ENCODE measurements around the gene RUNX2.

Gene RUNX2

DNA sequence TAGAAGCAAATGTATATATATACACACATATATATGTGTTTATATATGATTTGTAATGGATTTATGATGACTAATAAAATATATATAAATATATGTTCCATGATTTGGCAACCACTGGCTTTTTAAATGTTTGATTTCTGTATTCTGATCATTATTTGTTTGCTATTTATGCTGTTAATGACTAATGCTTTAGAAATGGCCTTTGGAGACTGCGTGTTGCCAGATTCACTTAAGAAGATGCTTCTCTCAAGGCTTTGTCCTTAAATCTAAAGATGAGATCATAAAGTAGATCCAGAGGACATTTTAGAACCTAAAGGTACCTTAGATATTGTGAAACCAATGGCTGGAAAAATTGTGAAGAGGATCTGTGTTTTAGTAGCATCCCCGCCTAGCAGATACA is 165.6 kb downstream of the RUNX2 start:
- intact Hi-C loops (cut with DNase I), result no loop called here
- DNase-seq, result no peak

DNA sequence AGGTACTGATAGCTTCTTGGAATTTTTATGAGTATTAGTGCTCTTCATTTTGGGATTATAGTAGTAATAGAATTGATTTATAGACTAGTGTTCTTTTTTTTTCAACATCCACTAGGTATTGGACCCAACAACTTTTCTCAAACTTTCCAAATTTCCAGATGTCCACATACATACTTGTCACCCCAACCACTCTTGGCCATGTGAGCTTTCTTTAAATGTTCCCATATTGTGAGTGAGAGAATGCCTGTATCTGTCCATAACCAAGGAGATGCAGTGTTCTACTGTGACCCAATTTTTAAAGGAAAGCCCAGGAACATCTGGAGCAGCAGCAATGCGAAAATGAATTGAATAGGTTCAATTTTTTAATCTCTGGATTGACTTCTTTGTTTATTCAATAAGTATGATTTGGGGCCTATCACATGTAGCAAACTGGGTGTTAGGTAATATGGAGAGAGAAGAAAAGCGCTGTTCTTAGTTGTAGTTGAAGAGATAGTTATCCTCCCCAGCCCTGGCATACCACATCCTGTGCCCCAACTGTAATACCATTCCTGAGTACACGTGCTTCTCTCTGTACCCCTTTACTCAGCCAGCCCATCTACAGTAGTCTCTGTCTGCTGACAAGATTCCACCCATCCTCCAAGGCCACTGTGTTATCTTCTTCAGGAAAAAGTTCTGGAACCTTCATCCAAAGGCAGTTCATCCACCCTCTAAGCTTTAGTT is 166.4 kb downstream of the RUNX2 start:
- intact Hi-C loops (cut with DNase I), result no loop called here
- DNase-seq, result no peak

DNA sequence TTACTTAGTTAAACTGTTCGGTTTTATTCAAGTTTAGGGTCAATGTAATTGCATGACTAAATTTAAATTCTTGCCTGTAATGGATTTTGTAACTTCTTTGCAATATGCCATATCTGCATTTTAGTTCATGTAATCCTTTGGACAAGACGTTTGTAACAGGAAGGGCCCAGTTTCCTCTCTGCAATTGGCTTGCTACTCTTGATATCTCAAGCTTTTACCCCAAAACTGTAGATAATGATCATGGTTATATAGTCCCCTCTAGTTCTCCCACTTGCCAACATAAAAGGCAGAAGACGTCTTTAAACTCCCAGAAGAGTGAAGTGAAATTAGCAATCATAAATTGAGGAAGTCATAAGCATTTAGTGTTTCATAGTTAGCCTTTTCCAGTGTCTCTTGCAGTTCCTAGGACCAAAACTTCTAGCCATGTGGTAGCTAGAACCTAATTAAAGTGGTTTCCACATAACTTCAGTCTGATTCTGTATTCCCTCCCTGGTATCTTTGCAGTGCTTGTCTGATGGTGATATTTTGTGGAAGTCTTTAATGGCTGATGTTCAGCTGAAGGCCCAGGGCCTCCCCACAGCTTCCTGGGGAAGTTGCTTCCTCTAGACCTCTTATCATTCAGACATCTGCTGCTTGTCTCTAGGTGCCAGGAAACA is 167.4 kb downstream of the RUNX2 start:
- intact Hi-C loops (cut with DNase I), result no loop called here
- no peak for DNase-seq

DNA sequence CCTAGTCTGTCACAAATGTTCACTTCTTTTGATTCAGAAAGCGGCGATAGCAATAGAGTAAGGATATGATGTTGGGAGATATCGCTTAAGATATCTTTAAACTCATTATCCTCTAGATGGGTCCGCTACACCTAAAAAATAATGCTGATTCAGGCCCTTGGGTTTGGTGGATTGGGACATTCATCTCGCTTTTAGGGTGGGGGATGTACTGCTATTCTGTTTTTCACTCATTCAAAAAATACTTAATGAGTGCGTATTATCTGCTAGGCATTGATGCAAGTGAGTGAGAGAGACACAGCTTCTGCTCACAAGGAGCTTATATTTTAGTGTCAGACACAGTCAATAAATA is 167.9 kb downstream of the RUNX2 start:
- intact Hi-C loops (cut with DNase I), result no loop called here
- no peak for DNase-seq

DNA sequence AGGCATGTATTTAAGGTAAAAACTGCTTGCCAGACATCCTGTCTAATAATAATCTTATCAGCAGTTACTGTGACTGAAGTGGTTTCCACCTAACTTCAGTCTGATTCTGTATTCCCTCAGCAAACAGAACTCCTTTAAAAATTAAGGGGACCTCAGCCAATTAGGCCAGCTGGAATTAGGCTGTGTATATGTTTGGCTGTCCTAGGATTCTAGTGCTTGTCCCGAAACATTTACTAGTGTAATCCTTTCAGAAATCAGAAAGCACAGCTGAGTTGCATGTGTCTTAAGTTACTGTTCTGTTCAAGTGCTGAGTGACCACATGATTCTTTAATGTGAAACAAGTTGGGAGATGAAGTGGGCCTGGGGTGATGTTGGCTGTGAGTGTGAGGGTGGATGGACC is 170.5 kb downstream of the RUNX2 start:
- intact Hi-C loops (cut with DNase I), result no loop called here
- DNase-seq, result no peak

DNA sequence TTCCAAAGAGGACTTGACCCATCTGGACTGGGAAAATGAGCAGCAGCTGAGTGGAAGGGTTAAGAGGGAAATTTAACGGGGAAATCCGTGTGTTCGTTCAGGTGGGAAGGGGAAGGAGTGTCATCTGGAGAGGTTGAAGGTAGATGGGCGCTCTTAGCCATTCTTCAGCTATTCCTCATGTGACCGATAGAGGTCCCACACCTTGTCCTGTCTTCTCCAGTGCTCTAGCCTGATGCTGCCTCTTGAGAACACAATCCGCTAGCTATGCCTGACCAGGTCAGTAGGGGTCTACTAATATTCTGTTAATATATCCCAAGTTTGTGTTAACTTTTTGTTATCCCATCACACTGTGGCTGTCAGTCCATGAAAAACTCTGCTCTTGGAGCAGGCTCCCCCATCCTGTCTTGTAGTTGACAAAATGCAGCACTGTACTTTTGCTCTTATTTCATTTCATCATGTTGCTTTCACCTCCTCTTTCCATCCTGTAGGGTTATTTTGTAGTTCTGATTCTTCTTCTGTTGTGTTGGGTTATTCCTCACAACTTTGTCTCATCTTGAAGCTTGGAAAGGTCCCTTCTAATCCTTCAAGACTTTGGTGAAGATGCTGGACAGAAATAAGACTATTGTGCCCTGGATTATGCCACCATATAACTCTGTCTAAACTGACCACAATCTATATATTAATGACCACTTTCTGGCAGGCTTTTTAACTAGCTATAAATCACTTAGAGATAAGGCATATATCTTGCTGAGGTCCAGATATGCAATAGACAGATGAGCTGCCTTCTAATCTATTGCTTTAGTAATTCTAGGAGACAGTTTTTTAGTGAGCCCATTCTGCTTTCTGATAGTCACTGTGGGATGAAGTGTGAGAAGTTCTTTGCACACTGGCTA is 173.0 kb downstream of the RUNX2 start:
- intact Hi-C loops (cut with DNase I), result no loop called here

DNA sequence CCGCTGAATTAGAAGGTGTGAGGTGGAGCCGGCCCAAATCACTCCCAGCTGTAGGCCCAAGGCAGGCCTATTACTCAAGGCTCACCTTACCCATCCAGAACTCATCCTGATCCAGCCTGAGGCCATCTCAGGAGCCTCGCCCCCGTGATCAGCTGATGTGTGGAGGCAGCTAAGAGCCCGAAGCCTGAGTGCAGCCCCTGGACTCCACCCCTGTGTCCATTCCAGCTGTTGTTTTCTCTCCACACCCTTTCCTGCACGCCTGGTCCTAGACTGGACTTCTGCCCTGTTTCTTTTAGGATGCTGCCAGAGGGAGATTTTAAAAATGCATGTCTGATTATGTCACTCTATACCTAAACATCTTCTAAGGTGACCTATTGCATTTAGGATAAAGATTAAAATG is 174.3 kb downstream of the RUNX2 start:
- intact Hi-C loops (cut with DNase I), result no loop called here
- no peak for DNase-seq

More for the DNA sequence above, 173.0 kb downstream of the RUNX2 start:
- DNase-seq, result no peak

DNA sequence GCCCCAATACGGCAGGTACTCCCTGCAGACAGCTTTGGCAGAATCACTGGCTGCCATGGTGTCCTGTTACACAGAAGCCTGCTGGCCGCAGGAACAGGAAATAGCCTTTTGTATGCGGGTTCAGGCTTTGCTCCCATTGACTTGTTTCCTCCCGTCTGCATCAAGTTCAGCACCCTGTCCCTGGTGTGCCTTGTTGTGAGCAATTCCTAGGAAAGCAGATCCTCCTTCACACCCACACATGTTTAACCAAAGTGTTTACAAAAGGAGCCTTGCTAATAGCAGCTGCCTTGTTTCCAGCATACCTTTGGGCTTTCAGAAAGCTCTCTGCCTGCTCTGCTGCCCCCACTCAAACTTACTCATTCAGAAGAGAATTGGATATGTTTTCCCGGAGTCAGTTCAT is 176.8 kb downstream of the RUNX2 start:
- intact Hi-C loops (cut with DNase I), result no loop called here
- no peak for DNase-seq

DNA sequence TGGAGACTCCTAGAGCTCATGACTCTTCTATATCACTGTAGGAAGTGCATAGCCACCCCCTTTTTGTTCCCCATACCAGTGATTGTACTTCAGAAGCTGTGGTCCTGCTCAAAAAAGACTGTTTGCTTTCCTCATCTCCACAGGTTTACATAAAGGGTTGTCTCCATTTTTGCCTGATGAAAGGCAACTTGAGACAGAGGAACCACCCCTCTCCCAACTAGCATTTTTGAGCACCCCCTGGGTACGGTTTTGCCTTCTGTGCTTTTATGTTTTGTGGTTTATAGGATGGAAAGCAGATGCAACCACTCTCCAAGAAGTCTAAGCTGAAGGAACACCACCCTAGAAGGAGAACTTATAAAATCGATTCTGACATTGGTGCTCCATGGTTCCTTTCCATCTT is 177.3 kb downstream of the RUNX2 start:
- intact Hi-C loops (cut with DNase I), result no loop called here
- DNase-seq, result no peak

DNA sequence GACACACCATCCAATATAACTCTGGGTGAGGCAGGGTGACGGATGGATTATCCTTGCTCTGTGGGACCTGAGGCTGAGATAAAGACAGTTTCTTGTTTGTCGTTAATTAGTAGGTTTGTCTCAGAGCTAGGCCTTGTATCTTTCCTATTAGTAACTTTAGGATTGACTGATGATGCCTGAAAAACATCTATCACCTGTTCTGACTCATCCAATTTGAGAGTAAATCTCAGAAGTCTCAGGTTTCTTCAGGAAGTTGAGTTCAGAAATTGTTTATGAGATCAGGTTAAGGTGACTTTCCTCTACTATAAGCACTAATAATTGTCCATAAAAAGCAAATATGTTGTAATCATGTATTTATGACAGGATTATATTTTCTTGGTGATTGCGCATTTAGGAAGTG is 179.1 kb downstream of the RUNX2 start:
- no peak for DNase-seq
- intact Hi-C loops (cut with DNase I), result no loop called here

DNA sequence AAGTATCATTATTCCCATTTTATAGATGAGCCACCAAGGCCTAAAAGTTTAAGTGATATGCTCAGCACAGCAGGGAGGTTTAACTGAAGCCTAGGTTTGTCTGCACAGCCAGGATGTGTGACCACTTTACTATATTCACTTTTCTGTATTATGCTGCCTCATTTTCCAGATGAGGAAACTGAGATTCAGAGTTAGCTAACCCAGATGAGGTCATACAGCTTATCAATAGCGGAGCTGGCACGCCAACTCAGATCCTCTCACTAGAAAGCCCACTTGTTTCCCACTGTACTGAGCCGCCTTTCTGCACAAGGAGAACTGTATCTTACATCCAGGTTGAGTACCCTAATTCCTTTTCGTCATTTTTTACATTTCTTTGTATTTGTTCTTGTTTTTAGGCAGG is 181.3 kb downstream of the RUNX2 start:
- no peak for DNase-seq
- intact Hi-C loops (cut with DNase I), result no loop called here

DNA sequence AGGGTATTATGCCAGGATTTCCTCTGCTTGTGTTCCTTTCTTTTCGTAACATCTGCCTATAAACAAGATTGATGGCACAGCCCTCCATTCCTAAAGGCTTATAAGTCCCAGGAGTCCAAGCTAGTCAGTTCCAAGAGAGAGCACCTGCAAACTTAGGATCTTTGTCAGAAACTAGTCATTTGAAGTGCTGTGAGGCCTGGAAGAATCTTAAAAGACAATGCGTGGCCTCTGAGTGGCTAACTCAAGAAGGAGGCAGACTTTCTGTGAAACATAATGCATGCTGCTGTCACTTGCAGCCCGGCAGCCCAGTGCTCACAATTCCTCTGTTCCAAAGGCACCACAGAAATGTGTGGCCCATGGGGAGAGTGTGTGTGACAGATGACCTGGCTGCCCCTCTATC is 184.6 kb downstream of the RUNX2 start:
- intact Hi-C loops (cut with DNase I), result no loop called here
- no peak for DNase-seq

DNA sequence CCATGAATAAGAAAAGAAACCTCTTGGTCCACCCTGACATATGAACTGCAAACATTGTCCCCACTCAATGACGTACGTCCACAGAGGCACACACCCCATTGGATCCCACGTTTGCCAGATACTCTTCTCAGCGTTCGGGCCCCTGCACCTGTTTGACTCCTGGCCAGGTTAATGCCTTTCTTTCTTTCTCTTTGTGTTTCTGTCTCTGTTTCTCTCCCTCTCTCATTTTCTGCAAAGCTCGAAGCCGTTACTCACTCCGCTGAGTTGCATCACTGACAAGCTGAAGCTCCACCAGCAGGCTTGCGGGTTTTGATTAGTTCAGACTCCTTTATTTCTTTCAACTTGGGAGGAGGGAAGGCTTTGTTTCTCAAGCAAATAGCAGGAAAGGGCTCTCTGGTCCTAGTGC is 185.1 kb downstream of the RUNX2 start:
- intact Hi-C loops (cut with DNase I), result no loop called here
- no peak for DNase-seq

DNA sequence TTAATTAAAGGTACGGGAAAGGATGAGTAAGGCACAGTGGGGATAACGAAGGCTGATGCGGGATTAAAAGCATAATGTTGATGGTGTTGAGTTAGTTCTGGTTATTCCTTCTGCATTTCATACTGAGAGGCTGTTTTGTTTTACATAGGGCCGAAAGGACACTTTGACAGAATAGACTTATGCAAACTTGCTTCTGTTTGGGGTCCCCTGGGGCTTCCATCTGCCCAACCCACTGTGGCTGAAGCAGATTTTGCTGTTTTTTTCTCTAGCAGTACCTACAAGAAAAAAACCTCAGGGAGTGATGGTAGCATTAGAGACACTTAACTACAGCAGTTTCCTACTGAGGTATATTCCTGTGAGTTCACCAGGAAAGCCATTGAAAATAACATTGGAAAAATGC is 185.7 kb downstream of the RUNX2 start:
- intact Hi-C loops (cut with DNase I), result no loop called here
- DNase-seq, result no peak

DNA sequence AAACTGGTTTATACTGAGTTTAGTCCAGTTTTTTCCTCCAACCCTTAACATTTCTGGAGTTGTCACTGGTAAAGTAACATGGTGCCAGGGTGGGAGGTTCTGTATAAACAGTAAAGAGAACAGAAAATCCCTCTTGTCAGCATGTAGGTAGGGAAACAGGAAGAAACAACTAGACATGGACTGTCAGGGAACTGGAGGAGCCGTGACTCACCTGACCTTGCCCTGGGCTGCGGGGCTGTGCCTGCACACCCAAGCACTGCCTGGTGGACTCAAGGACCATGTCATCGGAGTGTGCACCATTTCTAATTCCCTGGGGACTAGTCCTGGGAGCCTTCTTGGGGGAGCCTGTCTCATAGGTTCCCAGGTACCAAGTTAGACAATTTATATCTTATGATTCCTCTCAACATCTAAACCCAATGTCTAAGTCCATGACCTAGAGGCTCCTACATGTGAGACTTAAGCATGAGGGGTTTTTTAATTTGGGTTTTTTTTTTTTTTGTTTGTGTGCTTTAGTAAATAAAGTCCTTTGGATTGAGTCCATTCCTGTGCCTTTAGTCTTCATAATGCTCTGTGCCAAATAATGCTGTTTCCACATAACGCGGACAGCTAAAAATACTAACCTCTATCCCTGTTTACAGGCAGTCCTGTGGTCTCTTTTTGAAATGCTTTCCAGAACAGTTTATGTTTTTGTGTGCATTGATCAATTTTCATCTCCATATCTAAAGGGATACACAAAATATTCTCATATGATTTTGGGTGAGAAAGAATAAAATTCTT is 186.5 kb downstream of the RUNX2 start:
- intact Hi-C loops (cut with DNase I), result no loop called here
- no peak for DNase-seq

DNA sequence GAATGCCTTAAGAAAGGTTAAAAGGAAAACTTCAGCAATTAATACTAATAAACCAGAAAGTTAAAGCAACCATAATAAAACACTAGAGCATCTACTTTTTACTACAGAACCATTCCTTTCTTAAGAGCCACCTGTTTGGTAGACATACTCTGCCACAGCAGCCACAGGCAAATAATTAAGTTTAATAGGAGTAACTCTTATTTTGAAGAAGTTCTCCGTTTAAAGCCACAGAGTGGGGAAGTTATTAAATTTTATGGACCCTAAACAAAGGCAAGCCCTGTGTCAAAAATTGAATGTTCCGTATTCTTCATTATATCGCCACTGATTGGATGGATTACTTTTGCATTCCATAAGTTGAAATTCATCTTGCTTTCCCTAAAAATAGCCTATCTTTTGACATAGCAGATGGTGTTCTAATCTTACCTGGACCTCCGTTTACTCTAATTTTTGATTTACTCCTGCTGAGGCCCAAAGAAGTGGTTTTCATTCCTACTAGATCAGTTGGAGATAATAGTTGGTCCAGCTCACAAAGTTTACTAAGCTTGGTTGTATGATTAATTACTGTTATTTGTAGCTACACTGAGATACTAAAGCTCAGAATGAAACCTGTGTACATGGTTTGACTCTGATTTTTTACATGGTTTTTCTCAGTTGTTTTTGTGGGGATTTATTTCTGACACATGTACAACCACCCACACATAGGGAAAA is 190.0 kb downstream of the RUNX2 start:
- DNase-seq, result no peak
- intact Hi-C loops (cut with DNase I), result no loop called here

DNA sequence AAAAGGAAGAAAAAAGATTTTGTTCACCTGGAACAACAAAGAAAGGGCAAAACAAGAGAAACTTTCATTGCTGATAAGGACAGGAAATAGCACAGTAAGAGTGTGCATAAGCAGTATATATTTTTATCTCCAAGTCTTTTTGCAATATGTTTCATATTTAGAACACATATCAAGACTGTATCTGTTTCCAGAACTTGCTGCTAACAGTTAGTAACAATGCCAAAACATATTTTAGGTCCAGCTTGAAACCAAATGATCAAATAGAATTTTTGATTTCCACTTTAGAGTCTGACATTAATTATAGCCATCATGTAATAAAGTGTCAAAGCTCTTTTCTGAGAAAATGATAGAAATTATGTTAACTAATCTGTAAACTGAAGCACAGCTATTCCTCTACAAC is 193.1 kb downstream of the RUNX2 start:
- DNase-seq, result no peak
- intact Hi-C loops (cut with DNase I), result no loop called here

DNA sequence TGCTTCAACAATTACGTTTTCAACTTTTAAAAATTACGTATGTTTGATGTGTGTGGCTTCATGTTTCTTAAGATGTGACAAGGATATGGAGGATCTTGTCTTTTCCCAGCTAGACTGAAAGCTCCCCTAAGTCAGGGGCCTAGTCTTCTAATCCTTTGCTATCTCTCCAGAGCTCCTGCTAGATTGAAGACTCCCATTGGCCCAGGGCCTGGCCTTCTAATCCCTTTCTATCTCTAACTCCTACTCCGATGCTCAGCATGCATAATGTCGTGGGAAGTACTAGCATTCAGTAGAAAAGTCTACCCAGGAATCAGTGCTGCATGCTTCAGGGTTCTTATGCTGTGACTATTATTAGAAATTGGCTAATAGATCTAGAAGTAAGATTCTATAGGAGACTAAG is 194.4 kb downstream of the RUNX2 start:
- DNase-seq, result peak in 1 of 42 donors; percentile 19
- intact Hi-C loops (cut with DNase I), result no loop called here

DNA sequence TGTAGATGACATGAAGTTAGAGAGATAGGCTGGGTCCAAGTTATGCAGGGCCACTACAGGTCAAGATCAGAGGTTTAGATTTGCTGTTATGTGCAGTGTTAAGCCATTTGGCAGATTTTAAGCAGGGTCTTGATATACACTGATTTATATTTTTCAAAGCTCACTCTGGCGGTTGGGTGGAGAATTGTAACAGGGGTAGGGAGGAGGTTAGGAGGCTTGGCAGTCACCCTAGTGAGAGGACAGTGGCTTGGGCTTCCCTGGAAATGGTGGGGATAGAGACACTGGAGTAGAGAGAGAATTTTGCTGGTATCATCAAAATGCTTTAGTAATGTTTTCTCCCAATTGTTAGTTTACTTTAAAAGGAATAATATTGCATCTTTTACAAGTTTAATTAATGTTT is 199.1 kb downstream of the RUNX2 start:
- intact Hi-C loops (cut with DNase I), result no loop called here

More for the DNA sequence above, 199.1 kb downstream of the RUNX2 start:
- no peak for DNase-seq
